ENCODE data around the gene PLK1.

GRCh38 chr16:23700093-23700492 lies 21.4 kb downstream of the PLK1 start:
- TF ChIP-seq CBFB (CRISPR knock-in tag; IDR thresholded peaks at IDR 0.05), result no peak
- no peak for TF ChIP-seq CTCF (CRISPR knock-in tag; IDR thresholded peaks at IDR 0.05)
- no peak for TF ChIP-seq POLR2A (IDR thresholded peaks at IDR 0.05; ENCODE audit: insufficient read depth in 1 of 2, low read depth in 2 of 2, low read length in 2 of 2)
- no peak for TF ChIP-seq ZNF720 (CRISPR knock-in tag; IDR thresholded peaks at IDR 0.05)
- TF ChIP-seq, protein P1, sequence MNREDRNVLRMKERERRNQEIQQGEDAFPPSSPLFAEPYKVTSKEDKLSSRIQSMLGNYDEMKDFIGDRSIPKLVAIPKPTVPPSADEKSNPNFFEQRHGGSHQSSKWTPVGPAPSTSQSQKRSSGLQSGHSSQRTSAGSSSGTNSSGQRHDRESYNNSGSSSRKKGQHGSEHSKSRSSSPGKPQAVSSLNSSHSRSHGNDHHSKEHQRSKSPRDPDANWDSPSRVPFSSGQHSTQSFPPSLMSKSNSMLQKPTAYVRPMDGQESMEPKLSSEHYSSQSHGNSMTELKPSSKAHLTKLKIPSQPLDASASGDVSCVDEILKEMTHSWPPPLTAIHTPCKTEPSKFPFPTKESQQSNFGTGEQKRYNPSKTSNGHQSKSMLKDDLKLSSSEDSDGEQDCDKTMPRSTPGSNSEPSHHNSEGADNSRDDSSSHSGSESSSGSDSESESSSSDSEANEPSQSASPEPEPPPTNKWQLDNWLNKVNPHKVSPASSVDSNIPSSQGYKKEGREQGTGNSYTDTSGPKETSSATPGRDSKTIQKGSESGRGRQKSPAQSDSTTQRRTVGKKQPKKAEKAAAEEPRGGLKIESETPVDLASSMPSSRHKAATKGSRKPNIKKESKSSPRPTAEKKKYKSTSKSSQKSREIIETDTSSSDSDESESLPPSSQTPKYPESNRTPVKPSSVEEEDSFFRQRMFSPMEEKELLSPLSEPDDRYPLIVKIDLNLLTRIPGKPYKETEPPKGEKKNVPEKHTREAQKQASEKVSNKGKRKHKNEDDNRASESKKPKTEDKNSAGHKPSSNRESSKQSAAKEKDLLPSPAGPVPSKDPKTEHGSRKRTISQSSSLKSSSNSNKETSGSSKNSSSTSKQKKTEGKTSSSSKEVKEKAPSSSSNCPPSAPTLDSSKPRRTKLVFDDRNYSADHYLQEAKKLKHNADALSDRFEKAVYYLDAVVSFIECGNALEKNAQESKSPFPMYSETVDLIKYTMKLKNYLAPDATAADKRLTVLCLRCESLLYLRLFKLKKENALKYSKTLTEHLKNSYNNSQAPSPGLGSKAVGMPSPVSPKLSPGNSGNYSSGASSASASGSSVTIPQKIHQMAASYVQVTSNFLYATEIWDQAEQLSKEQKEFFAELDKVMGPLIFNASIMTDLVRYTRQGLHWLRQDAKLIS (CRISPR knock-in tag; IDR thresholded peaks at IDR 0.05), result no peak
- TF ChIP-seq, protein P2, sequence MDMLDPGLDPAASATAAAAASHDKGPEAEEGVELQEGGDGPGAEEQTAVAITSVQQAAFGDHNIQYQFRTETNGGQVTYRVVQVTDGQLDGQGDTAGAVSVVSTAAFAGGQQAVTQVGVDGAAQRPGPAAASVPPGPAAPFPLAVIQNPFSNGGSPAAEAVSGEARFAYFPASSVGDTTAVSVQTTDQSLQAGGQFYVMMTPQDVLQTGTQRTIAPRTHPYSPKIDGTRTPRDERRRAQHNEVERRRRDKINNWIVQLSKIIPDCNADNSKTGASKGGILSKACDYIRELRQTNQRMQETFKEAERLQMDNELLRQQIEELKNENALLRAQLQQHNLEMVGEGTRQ (IDR thresholded peaks at IDR 0.05; ENCODE audit: low read depth, low read length), result no peak
- TF ChIP-seq, protein P2 (CRISPR knock-in tag; IDR thresholded peaks at IDR 0.05; ENCODE audit: borderline replicate concordance), result no peak
- no peak for TF ChIP-seq KLF13 (CRISPR knock-in tag; IDR thresholded peaks at IDR 0.05)
- no peak for TF ChIP-seq ZNF317 (CRISPR knock-in tag; IDR thresholded peaks at IDR 0.05)
- no peak for TF ChIP-seq ETV6 (CRISPR knock-in tag; conservative IDR thresholded peaks at IDR 0.05)
- TF ChIP-seq EZH2 (conservative IDR thresholded peaks at IDR 0.05; ENCODE audit: low read depth, low read length), result no peak

All from HepG2 (cell line).